NCI-H2107 (cell line): Measurements from ENCODE around the gene SRC.

Experiments
- DNase-seq: peaks from one replicate; lab custom pipeline; 2025; lab: John Stamatoyannopoulos, UW

SRC gene

GRCh38 chr20:37350649-37351574 lies 5.0 kb downstream of the SRC start:
- DNase-seq, result no peak

GRCh38 chr20:37351689-37352607 lies 6.0 kb downstream of the SRC start:
- no peak for DNase-seq

- DNase-seq, result no peak
Observed at GRCh38 chr20:37352608-37352980, 6.7 kb downstream of the SRC start.

GRCh38 chr20:37353285-37353849 lies 7.4 kb downstream of the SRC start:
- DNase-seq, result no peak

- DNase-seq, result no peak
Observed at GRCh38 chr20:37354210-37355195, 8.6 kb downstream of the SRC start.

GRCh38 chr20:37355252-37356180 lies 9.6 kb downstream of the SRC start:
- DNase-seq, result no peak

- DNase-seq, result no peak
Observed at GRCh38 chr20:37356387-37356786, 10.4 kb downstream of the SRC start.

GRCh38 chr20:37356961-37357371 lies 11.0 kb downstream of the SRC start:
- no peak for DNase-seq

GRCh38 chr20:37357481-37358365 lies 11.8 kb downstream of the SRC start:
- DNase-seq, result no peak

- DNase-seq, result no peak
Observed at GRCh38 chr20:37358366-37359150, 12.6 kb downstream of the SRC start.

GRCh38 chr20:37359331-37359730 lies 13.4 kb downstream of the SRC start:
- DNase-seq, result no peak

GRCh38 chr20:37359836-37360235 lies 13.9 kb downstream of the SRC start:
- DNase-seq, result no peak

GRCh38 chr20:37360391-37361115 lies 14.6 kb downstream of the SRC start:
- DNase-seq, result no peak

GRCh38 chr20:37361336-37361735 lies 15.4 kb downstream of the SRC start:
- no peak for DNase-seq

- no peak for DNase-seq
Observed at GRCh38 chr20:37362231-37362792, 16.4 kb downstream of the SRC start.

GRCh38 chr20:37362821-37363220 lies 16.9 kb downstream of the SRC start:
- no peak for DNase-seq
